Non-pigmented ciliary epithelial cell (primary cell): ENCODE measurements around the gene CHRNE.

Experiments
- DNase-seq: peaks from one replicate; pipeline ENCODE4 v3.0.0-alpha.2; 2010; ENCODE audit warnings: low read depth

Gene CHRNE

DNA sequence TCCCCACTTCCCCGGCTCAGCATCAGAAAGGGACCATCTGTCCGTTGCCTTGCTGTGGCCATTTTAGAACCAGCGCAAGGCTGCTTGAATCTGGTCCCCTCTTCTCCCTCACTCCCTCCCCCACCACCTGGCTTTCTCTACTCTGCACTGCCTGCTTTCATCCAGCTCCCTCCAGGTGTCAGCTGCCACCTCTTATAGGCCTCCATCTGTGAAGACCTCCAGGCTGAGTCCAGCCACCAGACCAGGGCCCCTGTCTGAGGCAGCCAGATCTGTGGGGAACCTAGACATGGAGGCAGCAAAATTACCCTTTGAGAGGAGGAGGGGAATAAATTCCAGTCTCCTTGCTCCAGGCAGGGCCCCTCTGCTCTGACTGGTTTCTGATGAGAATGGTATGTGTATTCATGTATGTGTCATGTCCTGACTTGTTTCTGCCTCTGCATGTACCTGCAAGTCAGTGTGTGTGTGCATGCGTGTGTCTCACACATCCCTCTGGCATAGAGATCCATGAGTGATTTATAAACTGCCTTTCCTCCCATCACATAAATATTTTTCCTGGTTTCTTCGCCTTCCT is 48.7 kb downstream of the CHRNE start:
- DNase-seq, result no peak

DNA sequence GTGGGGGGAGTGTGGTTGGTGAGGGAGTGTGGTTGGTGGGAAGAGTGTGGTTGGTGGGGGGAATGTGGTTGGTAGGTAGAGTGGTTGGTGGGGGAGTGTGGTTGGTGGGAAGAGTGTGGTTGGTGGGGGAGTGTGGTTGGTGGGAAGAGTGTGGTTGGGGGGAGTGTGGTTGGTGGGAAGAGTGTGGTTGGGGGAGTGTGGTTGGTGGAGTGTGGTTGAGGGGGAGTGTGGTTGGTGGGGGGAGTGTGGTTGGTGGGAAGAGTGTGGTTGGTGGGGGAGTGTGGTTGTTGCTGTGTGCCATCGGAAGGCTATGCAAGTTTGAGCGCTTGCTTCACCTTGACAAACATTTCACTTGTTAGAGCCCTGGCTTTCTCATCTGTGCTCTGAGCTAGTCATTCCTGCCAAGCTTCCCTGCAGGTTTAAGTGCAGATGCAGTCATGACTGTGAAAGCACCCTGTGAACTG is 49.7 kb downstream of the CHRNE start:
- no peak for DNase-seq

DNA sequence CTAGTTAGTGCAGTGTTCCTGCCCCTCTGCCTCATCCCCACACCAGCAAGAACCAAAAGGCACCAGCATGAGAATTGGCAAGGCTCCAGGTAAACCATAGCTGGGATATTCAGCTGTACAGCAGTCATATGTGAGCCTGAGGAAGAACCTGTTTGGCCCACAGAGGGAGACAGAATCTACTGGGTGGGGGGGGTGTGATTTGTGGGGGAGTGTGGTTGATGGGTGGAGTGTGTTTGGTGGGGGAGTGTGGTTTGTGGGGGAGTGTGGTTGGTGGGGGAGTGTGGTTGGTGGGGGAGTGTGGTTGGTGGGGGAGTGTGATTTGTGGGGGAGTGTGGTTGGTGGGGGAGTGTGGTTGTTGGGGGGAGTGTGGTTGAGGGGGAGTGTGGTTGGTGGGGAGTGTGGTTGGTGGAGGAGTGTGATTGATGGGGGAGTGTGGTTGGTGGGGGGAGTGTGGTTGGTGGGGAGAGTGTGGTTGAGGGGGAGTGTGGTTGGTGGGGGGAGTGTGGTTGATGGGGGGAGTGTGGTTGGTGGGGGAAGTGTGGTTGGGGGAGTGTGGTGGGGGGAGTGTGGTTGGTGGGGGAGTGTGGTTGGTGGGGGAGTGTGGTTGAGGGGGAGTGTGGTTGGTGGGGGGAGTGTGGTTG is 50.2 kb downstream of the CHRNE start:
- DNase-seq, result no peak

DNA sequence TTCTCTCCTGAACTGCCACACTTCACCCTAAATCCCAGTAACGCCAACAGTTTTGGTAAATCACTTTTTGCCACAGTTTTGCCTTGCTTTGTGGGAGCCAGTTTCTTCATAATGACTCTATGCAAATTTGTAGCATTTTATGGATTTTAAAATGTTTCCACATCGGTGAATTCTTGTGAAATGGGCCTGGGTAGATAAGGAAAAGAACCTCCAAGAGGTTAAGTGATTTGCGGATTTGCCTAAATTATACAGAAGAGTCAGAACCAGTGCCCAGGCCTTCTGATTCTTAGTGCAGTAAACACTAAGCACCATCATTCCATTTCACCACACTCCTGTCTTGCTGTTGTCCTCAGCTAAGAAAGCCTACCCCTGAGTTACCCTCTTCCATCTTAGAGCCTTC is 51.8 kb downstream of the CHRNE start:
- no peak for DNase-seq

DNA sequence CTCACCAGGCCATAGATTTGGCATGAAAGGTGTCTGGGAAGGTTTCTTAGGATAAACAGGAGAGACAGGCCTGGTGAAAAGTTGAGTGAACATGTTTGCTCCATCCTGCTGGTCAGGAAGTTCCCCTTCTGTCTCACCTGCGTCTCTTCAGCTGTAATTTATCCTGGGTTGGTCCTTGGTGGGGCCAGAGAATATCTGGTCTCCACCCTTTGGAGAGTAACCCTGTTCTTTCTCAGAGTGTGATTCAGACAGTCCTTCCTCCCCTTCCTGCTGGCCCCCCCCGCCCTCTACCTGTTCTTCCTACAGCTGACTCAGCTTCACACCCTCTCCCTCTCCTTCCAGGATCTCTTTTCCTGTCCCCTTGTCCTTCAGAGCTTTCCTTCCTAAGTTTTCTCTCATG is 52.7 kb downstream of the CHRNE start:
- DNase-seq, result no peak

DNA sequence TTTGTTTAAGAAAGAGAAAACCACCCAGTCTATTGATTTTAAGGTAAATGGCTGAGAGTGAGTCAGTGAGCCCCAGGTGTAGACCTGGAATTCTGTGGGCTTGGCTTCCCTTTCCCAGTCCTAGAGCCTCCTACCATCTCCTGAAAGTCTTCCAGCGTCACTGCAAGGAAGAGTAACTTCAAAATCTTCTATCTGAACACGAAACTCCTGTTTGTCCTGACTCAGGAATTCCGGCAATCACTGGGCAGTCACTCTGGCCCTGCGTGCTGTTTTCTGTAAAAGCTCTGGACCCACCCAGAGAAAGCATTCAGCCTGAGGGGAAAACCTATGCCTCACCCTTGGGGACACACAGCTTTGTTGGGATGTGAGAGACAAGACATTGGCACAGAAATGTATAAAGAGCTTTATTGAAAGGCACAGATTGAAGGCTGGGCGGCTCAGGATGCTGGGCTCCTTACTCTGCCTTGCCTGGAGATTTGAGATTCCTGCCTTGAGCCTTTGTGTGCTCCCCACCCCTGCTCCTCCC is 53.8 kb downstream of the CHRNE start:
- DNase-seq, result no peak
